Mesenchymal stem cell (in vitro differentiated cells and primary cell): ENCODE results near the gene RBM6.
A peak's percentile ranks its signal among the peaks of the same experiment; 100 is the strongest.

Experiments used
- DNase-seq: peaks from one replicate; pipeline ENCODE4 v3.0.0-alpha.2; 2013
- H2AFZ ChIP-seq: one replicate; pipeline ENCODE4 v1.6.1; 2013; ENCODE audit warnings: low read depth, mild to moderate bottlenecking, control low read depth, inconsistent platforms, low read length, moderate library complexity
- H2AK5ac ChIP-seq: 2 replicates; pipeline ENCODE4 v1.6.1; 2013; ENCODE audit warnings: low read length, moderate library complexity, mild to moderate bottlenecking, inconsistent platforms; ENCODE audit not compliant: severe bottlenecking
- H2BK120ac ChIP-seq: one replicate; pipeline ENCODE4 v1.6.1; 2013; ENCODE audit warnings: low read depth, mild to moderate bottlenecking, inconsistent platforms, low read length, moderate library complexity
- H2BK12ac ChIP-seq, 2 experiments: one replicate each; pipeline ENCODE4 v1.6.1; 2013; ENCODE audit warnings: inconsistent platforms in 2 of 2, low read length in 2 of 2, mild to moderate bottlenecking in 2 of 2, moderate library complexity in 2 of 2, control low read depth in 1 of 2
- H2BK15ac ChIP-seq: one replicate; pipeline ENCODE4 v1.6.1; 2013; ENCODE audit warnings: mild to moderate bottlenecking, low read depth, inconsistent platforms; ENCODE audit not compliant: poor library complexity, severe bottlenecking
- H2BK5ac ChIP-seq: 2 replicates; pipeline ENCODE4 v1.6.1; 2013; ENCODE audit warnings: low read depth, mild to moderate bottlenecking, low read length, control low read depth, inconsistent platforms; ENCODE audit not compliant: poor library complexity, severe bottlenecking
- H3K14ac ChIP-seq, 2 experiments: one replicate each; pipeline ENCODE4 v1.6.1; 2013; ENCODE audit warnings: inconsistent platforms in 2 of 2, low read length in 2 of 2, control low read depth in 1 of 2, mild to moderate bottlenecking in 1 of 2, moderate library complexity in 1 of 2
- H3K18ac ChIP-seq, 2 experiments: one replicate each; pipeline ENCODE4 v1.6.1; 2013; ENCODE audit warnings: inconsistent platforms in 2 of 2, low read length in 2 of 2, control low read depth in 1 of 2, low read depth in 1 of 2, mild to moderate bottlenecking in 1 of 2
- H3K23ac ChIP-seq, 2 experiments: one replicate each; pipeline ENCODE4 v1.6.1; 2013; ENCODE audit warnings: inconsistent platforms in 2 of 2, low read length in 2 of 2, mild to moderate bottlenecking in 2 of 2, moderate library complexity in 2 of 2, control low read depth in 1 of 2
- H3K27ac ChIP-seq: 2 replicates; pipeline ENCODE4 v1.5.1; 2013; ENCODE audit warnings: mild to moderate bottlenecking, moderate library complexity, low read length, control low read depth, inconsistent platforms; ENCODE audit not compliant: poor library complexity, severe bottlenecking
- H3K27me3 ChIP-seq, 2 experiments: 2 replicates each; pipeline versions ENCODE4 v1.6.1 to v1.7.0; 2013; ENCODE audit warnings: low read length in 2 of 2, mild to moderate bottlenecking in 2 of 2, moderate library complexity in 2 of 2, control low read depth in 1 of 2, inconsistent platforms in 1 of 2; ENCODE audit not compliant: control insufficient read depth in 1 of 2, insufficient read depth in 1 of 2
- H3K36me3 ChIP-seq, 2 experiments: 2 replicates each; pipeline versions ENCODE4 v1.6.1 to v1.7.0; 2013; ENCODE audit warnings: low read length in 2 of 2, control low read depth in 1 of 2, inconsistent platforms in 1 of 2, low read depth in 1 of 2, mild to moderate bottlenecking in 1 of 2; ENCODE audit not compliant: insufficient read depth in 2 of 2, control insufficient read depth in 1 of 2
- H3K4ac ChIP-seq, 2 experiments: one replicate each; pipeline ENCODE4 v1.6.1; 2013; ENCODE audit warnings: inconsistent platforms in 2 of 2, low read length in 2 of 2, mild to moderate bottlenecking in 2 of 2, moderate library complexity in 2 of 2, control low read depth in 1 of 2, low read depth in 1 of 2
- H3K4me1 ChIP-seq: 2 replicates; pipeline ENCODE4 v1.6.1; 2013; ENCODE audit warnings: low read depth, low read length, control low read depth; ENCODE audit not compliant: control insufficient read depth, insufficient read depth
- H3K4me2 ChIP-seq: 2 replicates; pipeline ENCODE4 v1.6.1; 2013; ENCODE audit warnings: low read length, mild to moderate bottlenecking, inconsistent platforms; ENCODE audit not compliant: poor library complexity, severe bottlenecking
- H3K4me3 ChIP-seq, 2 experiments: 2 replicates each; pipeline versions ENCODE4 v1.5.1 to v1.7.0; 2013; ENCODE audit warnings: low read length in 2 of 2, mild to moderate bottlenecking in 2 of 2, control low read depth in 1 of 2, low read depth in 1 of 2; ENCODE audit not compliant: insufficient read depth in 1 of 2
- H3K79me1 ChIP-seq: replicated peaks from 2 replicates; pipeline ENCODE4 v1.6.1; 2013; ENCODE audit warnings: mild to moderate bottlenecking, control low read depth, low read length, inconsistent platforms; ENCODE audit not compliant: poor library complexity, severe bottlenecking
- H3K9ac ChIP-seq: 2 replicates; pipeline ENCODE4 v1.7.0; 2013; ENCODE audit warnings: mild to moderate bottlenecking, low read length, moderate library complexity
- H3K9me3 ChIP-seq: 2 replicates; pipeline ENCODE4 v1.7.0; 2013; ENCODE audit warnings: mild to moderate bottlenecking, low read length; ENCODE audit not compliant: control insufficient read depth
- H4K8ac ChIP-seq: one replicate; pipeline ENCODE4 v1.6.1; 2013; ENCODE audit warnings: inconsistent platforms, mild to moderate bottlenecking, low read length, moderate library complexity
- H4K91ac ChIP-seq: one replicate; pipeline ENCODE4 v1.6.1; 2013; ENCODE audit warnings: mild to moderate bottlenecking, low read length, inconsistent platforms
- WGBS: methylation state at CpG from one replicate; pipeline ENCODE4 v1.1.7; 2013; ENCODE audit warnings: mixed read lengths; 5-methylcytosine and 5-hydroxymethylcytosine counted together

RBM6 gene

DNA sequence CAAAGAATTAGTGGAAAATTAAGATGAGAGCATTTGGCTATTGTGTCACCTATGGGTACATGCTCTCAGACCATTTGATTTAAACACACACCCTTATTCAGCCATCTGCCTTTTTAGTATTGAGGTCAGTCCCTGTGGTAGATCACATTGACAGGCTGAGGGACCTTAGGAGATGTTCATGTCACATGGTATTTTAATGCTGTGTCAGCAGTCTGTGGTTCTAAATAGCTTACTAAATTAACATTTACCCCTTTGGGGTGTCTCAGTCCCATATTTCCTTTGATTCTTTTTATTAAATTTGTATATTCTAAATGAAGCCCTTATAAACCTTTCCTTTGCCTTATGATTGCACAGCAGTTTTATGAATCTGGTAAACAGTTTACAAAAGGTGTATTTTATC, 151.0 kb downstream of the RBM6 start:
- Histone ChIP-seq H2BK120ac (no peak overlapping the region), H3K14ac (no peak overlapping the region), H3K27ac (no peak overlapping the region), H3K4me3 (peak overlapping the region in 1 of 2 experiments; percentile 86), H2BK12ac (no peak overlapping the region), H4K91ac (no peak overlapping the region), H3K4me2 (no peak overlapping the region), H3K9me3 (no peaks in the 10 kb centered on the region), H3K4ac (no peak overlapping the region), H2BK5ac (no peak overlapping the region), H2AFZ (no peak overlapping the region), H2BK15ac (no peak overlapping the region), H3K79me1 (no peaks in the 10 kb centered on the region), H3K36me3 (peaks cover 30 to 58% of the 10 kb centered on the region in 2 experiments), H3K4me1 (peaks cover 4% of the 10 kb centered on the region), H3K18ac (no peak overlapping the region), H3K9ac (peak overlapping the region; percentile 97), H3K23ac (no peak overlapping the region), H3K27me3 (no peaks in the 10 kb centered on the region), H4K8ac (no peak overlapping the region), H2AK5ac (no peak overlapping the region)
- DNase-seq = no peak

DNA sequence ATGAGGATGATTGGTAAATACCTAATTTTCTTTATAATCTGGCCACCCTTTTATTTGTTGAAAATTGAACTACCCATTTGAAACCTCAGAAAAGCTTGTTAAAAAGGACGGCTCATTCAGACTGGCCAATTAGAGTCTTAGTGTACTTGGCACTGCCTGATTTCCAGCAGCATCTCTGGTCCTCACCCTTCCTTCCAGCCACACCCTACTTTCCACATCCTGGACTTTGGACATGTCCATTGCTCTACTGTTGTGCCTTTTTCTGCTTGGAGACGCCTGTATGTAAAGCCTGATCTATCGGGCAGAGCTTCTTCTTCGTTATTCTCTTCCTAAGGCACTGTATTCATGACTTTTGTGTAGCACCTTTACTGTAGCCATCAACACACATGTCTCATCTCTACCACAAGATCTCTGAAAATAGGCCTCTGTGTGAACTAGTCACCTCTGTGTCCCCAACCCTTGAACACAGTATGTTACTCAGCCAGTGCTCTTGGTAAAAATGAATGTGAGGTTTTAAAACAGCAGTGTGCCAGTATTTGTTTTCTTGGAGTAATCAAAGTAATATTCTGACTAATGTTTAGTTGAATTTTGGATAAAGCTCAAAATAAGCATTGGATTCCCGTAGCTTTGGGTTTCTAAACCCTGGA, 155.5 kb downstream of the RBM6 start:
- Histone ChIP-seq H2AFZ (no peak overlapping the region), H3K9me3 (no peaks in the 10 kb centered on the region), H4K8ac (no peak overlapping the region), H4K91ac (no peak overlapping the region), H3K9ac (peak overlapping the region; percentile 0), H3K27me3 (no peaks in the 10 kb centered on the region), H3K18ac (no peak overlapping the region), H3K4me1 (peaks cover 1% of the 10 kb centered on the region), H3K4me2 (no peak overlapping the region), H2BK5ac (no peak overlapping the region), H3K4me3 (no peak overlapping the region), H3K79me1 (peaks cover 7% of the 10 kb centered on the region), H2BK12ac (no peak overlapping the region), H3K27ac (no peak overlapping the region), H3K23ac (no peak overlapping the region), H3K14ac (no peak overlapping the region), H3K4ac (no peak overlapping the region), H2BK120ac (no peak overlapping the region), H2AK5ac (no peak overlapping the region), H3K36me3 (peaks cover 64 to 97% of the 10 kb centered on the region in 2 experiments), H2BK15ac (no peak overlapping the region)
- 96% methylated on average over 5 of the region's 5 CpGs for WGBS
- DNase-seq = no peak

DNA sequence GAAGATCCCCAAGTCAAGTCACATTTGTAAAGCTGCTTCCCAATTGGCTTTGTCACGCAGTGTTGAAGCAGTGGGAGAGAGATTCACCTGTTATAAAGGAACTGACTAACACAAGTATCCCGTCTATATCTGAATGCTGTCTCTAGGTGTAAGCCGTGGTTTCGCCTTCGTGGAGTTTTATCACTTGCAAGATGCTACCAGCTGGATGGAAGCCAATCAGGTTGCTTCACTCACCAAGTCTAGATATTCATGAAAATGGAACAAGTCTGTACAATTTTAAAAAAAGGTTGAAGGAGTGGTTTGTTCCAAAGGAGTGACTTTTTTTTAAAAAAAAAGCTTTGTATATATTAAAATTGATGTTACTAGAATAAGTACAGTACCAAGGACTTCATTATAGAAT, 160.4 kb downstream of the RBM6 start:
- no peak overlapping the region for H4K8ac ChIP-seq
- H3K23ac ChIP-seq = no peak overlapping the region
- H3K4me2 ChIP-seq = no peak overlapping the region
- peaks cover 52 to 98% of the 10 kb centered on the region in 2 experiments for H3K36me3 ChIP-seq
- no peak overlapping the region for H3K9ac ChIP-seq
- H2BK5ac ChIP-seq = no peak overlapping the region
- no peak overlapping the region for H3K4me3 ChIP-seq
- no peak overlapping the region for H2BK120ac ChIP-seq
- no peak for DNase-seq
- H4K91ac ChIP-seq = no peak overlapping the region
- no peak overlapping the region for H2BK12ac ChIP-seq
- no peaks in the 10 kb centered on the region for H3K9me3 ChIP-seq
- H2BK15ac ChIP-seq = no peak overlapping the region
- 95% methylated on average over 2 of the region's 5 CpGs for WGBS
- H3K14ac ChIP-seq = no peak overlapping the region
- H3K4me1 ChIP-seq = no peaks in the 10 kb centered on the region
- no peak overlapping the region for H3K4ac ChIP-seq
- no peak overlapping the region for H3K18ac ChIP-seq
- H3K27me3 ChIP-seq = no peaks in the 10 kb centered on the region
- no peak overlapping the region for H3K27ac ChIP-seq
- no peak overlapping the region for H2AFZ ChIP-seq
- no peak overlapping the region for H2AK5ac ChIP-seq
- peaks cover 23% of the 10 kb centered on the region for H3K79me1 ChIP-seq

DNA sequence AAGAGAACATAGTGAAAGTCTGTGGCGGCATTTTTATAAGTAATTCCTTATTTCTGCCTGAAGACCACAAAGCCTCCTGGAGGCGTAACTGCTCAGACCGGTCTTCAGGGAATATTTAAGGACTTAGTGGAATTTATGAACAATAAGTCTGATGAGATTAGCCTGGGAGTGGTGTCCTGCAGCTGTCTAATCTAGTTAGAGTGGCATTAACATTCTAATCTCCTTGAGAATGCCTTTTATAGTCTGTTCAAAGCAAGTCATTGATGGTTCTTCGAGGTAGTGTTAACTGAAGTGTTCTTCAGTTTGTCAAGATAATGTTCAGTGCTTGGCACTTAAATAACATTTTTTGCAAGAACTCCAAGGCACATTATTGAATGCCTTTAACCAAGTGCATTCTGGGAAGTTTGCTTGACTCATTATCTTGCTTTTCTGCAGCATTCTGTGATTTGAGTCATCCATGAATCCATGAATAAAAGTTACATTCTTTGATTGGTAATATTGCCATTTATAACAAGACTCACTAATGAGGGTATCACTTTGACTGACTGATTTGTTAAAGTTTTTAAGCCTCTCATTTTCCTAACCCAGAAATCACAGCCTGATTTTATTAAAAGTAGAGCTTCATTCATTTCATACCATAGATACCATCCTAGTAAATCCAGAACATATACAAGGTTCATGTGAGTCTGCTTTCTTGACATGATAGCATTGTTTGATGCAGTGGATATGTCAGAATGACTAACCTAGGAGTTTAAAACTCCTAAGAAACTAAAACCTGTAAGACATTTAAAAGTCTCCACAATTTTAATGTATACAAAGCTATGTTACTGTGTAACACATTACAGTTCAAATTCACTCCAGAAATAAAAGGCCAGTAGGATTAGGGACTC, 161.3 kb downstream of the RBM6 start:
- H3K27ac ChIP-seq = no peak overlapping the region
- no peak overlapping the region for H4K8ac ChIP-seq
- no peak overlapping the region for H2BK120ac ChIP-seq
- 97% methylated on average over 3 of the region's 4 CpGs for WGBS
- H3K14ac ChIP-seq = no peak overlapping the region
- H2AK5ac ChIP-seq = no peak overlapping the region
- peak overlapping the region; percentile 8 for H3K9ac ChIP-seq
- H2BK12ac ChIP-seq = no peak overlapping the region
- H3K4ac ChIP-seq = no peak overlapping the region
- DNase-seq = no peak
- H3K27me3 ChIP-seq = no peaks in the 10 kb centered on the region
- no peak overlapping the region for H3K4me2 ChIP-seq
- H3K9me3 ChIP-seq = no peaks in the 10 kb centered on the region
- no peak overlapping the region for H4K91ac ChIP-seq
- no peak overlapping the region for H2AFZ ChIP-seq
- no peak overlapping the region for H3K23ac ChIP-seq
- H3K4me3 ChIP-seq = no peak overlapping the region
- H3K79me1 ChIP-seq = peaks cover 22% of the 10 kb centered on the region
- peaks cover 55 to 97% of the 10 kb centered on the region in 2 experiments for H3K36me3 ChIP-seq
- H2BK15ac ChIP-seq = no peak overlapping the region
- H3K18ac ChIP-seq = no peak overlapping the region
- H2BK5ac ChIP-seq = no peak overlapping the region
- no peaks in the 10 kb centered on the region for H3K4me1 ChIP-seq
